ENCODE data around the gene SERPINA3. TPM values are rescaled to one million over a fixed set of nuclear protein-coding genes. Genes with fewer than 3 reads are reported as not detected.

Gene SERPINA3
- total RNA-seq, 3 donors from 2014 or later = 1.9 to 2.6 (median 2.4) TPM

DNA sequence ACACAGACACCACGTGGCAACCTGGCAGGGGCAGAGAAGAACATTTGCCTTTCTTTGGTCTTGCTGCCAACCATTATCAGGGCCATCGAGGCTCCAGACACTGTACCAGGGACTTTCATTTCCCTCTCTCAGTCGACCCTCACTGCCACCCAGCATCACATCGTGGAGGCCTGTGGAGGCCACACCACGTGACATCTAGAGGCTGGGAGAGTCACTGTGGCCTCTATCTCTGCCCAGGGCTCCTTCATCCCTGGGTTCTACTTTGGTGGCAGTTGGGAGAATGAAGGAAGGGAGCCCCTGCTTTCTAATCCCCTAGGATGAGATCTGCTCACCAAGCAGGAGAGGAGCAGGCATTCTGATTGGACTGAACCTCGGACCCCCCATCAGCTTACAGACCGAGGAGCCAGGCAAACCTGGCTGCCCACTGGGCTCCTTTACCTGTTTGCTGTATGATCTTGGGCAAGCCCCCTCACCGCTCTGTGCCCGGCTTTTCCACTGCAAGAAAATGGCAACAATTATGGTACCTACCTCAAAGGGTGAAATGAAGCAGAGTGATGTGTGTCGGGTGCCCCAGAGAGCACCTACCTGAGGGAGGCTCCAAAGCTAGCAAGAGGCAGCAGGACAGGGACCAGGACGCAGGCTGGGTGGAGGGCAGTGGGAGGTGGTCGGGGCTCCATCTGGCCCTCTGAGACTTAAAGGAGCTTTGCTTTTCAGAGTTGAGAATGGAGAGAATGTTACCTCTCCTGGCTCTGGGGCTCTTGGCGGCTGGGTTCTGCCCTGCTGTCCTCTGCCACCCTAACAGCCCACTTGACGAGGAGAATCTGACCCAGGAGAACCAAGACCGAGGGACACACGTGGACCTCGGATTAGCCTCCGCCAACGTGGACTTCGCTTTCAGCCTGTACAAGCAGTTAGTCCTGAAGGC is 1.8 kb downstream of the SERPINA3 start:
- ATAC-seq (no peak), DNase-seq (no peak)
- no peak overlapping the region for H3K4me3 Mint-ChIP-seq
- H3K9me3 Mint-ChIP-seq = peaks cover 24% of the 10 kb centered on the region
- no peaks in the 10 kb centered on the region for H3K4me1 Mint-ChIP-seq (ENCODE audit: low read depth)
- no peaks in the 10 kb centered on the region for H3K36me3 Mint-ChIP-seq (ENCODE audit: insufficient read depth)
- H3K27me3 Mint-ChIP-seq (ENCODE audit: low read depth) = peaks cover 3% of the 10 kb centered on the region

GRCh38 chr14:94614802-94615201 is 2.6 kb downstream of the SERPINA3 start:
- no peaks in the 10 kb centered on the region for H3K4me1 Mint-ChIP-seq (ENCODE audit: low read depth)
- H3K9me3 Mint-ChIP-seq = peaks cover 26% of the 10 kb centered on the region
- H3K4me3 Mint-ChIP-seq = no peak overlapping the region
- DNase-seq (no peak), ATAC-seq (no peak)
- peaks cover 3% of the 10 kb centered on the region for H3K27me3 Mint-ChIP-seq (ENCODE audit: low read depth)
- no peaks in the 10 kb centered on the region for H3K36me3 Mint-ChIP-seq (ENCODE audit: insufficient read depth)

GRCh38 chr14:94615254-94615653 is 3.1 kb downstream of the SERPINA3 start:
- H3K4me1 Mint-ChIP-seq (ENCODE audit: low read depth) = no peaks in the 10 kb centered on the region
- H3K36me3 Mint-ChIP-seq (ENCODE audit: insufficient read depth) = no peaks in the 10 kb centered on the region
- H3K27me3 Mint-ChIP-seq (ENCODE audit: low read depth) = peaks cover 5% of the 10 kb centered on the region
- DNase-seq (no peak), ATAC-seq (no peak)
- H3K9me3 Mint-ChIP-seq = peaks cover 30% of the 10 kb centered on the region
- no peak overlapping the region for H3K4me3 Mint-ChIP-seq

DNA sequence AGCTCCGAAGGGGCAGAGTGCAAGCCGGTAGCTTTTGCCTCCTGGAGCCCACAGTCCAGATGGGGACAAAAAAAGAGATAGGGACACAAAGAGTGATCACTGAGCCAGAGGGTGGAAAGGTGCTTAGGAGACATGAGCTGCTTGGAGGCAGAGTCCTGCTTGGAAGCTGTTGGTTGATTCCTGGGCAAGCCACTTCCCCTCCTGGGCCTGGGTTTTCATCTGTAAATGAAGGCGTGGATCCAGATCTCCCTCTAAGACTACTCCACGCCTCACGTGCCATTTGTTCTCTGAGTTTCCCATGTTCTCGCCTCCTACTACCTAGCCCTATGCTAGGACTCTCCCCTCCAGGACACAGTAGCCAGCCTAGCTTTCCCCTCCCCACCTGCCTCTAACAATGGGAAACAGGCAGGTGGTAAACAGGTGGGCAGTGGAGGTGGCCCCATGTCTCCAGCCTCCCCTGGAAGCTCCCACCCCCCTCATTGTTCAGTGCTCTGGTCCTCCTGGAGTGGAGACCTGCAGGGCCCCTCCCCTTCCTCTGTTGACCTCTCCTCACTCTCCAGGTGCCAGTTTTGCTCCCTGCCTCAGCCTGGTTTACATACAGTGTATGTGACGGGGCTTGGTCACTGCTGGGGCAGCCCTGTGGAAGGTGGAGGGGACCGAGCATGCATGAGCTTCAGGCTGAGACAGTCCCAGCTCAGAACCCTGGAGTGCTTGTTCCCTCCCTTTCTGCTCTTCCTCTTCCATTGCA is 3.8 kb downstream of the SERPINA3 start:
- no peak overlapping the region for H3K4me3 Mint-ChIP-seq
- DNase-seq (no peak), ATAC-seq (no peak)
- H3K4me1 Mint-ChIP-seq (ENCODE audit: low read depth) = no peaks in the 10 kb centered on the region
- H3K9me3 Mint-ChIP-seq = peaks cover 30% of the 10 kb centered on the region
- H3K36me3 Mint-ChIP-seq (ENCODE audit: insufficient read depth) = no peaks in the 10 kb centered on the region
- H3K27me3 Mint-ChIP-seq (ENCODE audit: low read depth) = peaks cover 5% of the 10 kb centered on the region

DNA sequence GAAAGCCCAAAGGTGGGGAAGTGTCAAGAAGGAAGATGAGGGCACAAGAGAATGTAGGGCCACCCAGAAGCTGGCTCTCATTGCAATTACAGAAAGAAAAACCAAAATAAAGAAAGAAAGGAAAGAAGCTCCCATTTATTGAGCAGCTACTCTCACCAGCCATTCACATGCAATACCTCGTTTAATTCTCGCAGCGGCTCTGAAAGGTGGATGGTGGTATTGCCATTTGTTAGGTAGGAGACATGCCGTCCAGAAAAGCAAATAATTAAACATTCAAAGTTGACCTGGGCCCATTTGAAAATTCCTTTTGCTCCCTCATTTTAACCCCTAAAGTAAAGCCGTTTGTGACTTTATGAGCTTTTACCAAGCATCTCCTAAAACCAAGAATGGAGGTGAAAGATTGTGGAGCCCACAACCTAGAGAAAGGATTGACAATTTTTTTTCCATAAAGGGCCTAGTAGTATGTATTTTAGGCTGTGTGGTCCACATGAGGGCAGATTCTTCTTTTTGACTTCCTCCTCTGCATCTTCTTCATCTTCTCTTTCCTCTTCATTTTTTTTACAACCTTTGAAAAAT is 5.3 kb downstream of the SERPINA3 start:
- Mint-ChIP-seq H3K27me3 (ENCODE audit: low read depth) (peaks cover 10% of the 10 kb centered on the region), H3K9me3 (peaks cover 30% of the 10 kb centered on the region), H3K36me3 (ENCODE audit: insufficient read depth) (no peaks in the 10 kb centered on the region), H3K4me1 (ENCODE audit: low read depth) (no peaks in the 10 kb centered on the region), H3K4me3 (no peak overlapping the region)
- ATAC-seq = no peak
- DNase-seq = no peak

DNA sequence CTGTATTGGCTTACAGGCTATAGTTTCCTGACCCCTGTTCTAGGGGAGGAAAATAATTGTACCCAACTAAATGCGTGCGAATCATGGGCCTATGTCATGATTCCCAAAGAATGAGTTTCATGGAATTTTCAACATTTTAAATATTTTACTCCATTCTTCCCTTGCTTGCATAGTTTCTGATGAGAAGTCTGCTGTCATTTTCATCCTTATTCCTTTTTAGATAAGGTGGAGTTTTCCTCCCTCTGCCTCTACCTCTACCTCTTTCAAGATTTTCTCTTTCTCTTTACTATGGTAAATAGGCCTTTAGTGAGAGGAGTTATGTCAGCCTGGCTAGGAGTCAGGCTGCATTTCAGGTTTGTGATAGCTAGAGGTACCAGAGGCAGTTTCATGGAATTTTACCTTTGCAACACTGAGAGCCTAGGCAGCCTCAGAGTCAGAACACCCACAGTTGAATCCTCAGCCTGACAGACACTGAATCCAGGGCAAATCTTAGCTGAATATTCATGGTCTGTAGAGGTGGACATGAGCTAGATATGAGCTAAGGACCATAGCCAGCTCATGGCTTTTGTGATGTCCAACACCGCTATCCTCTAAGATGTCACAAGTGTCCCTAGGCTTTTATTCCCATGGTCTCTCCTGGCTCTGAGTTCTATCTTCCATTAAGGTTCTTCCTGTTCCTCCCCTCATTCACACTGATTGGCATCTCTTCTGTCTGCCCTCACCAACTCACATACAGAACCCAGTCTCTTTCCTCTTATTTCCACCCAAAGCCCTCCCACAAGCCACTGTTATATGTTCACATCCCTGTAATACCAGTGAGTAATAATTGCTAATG is 6.0 kb downstream of the SERPINA3 start:
- no peak for DNase-seq
- no peaks in the 10 kb centered on the region for H3K36me3 Mint-ChIP-seq (ENCODE audit: insufficient read depth)
- peaks cover 30% of the 10 kb centered on the region for H3K9me3 Mint-ChIP-seq
- H3K4me3 Mint-ChIP-seq = no peak overlapping the region
- ATAC-seq = no peak
- no peaks in the 10 kb centered on the region for H3K4me1 Mint-ChIP-seq (ENCODE audit: low read depth)
- peaks cover 11% of the 10 kb centered on the region for H3K27me3 Mint-ChIP-seq (ENCODE audit: low read depth)

- no peak overlapping the region for H3K4me3 Mint-ChIP-seq
- no peak for DNase-seq
- no peaks in the 10 kb centered on the region for H3K4me1 Mint-ChIP-seq (ENCODE audit: low read depth)
- H3K9me3 Mint-ChIP-seq = peaks cover 30% of the 10 kb centered on the region
- ATAC-seq = no peak
- peaks cover 15% of the 10 kb centered on the region for H3K27me3 Mint-ChIP-seq (ENCODE audit: low read depth)
- H3K36me3 Mint-ChIP-seq (ENCODE audit: insufficient read depth) = no peaks in the 10 kb centered on the region
Measured at GRCh38 chr14:94619297-94619696, 7.1 kb downstream of the SERPINA3 start.

- Mint-ChIP-seq H3K36me3 (ENCODE audit: insufficient read depth) (no peaks in the 10 kb centered on the region), H3K4me3 (no peak overlapping the region), H3K9me3 (peaks cover 30% of the 10 kb centered on the region), H3K4me1 (ENCODE audit: low read depth) (no peaks in the 10 kb centered on the region), H3K27me3 (ENCODE audit: low read depth) (peaks cover 11% of the 10 kb centered on the region)
- no peak for ATAC-seq
- DNase-seq = no peak
Measured at GRCh38 chr14:94620597-94620996, 8.4 kb downstream of the SERPINA3 start.

- peaks cover 27% of the 10 kb centered on the region for H3K9me3 Mint-ChIP-seq
- no peak for DNase-seq
- no peak overlapping the region for H3K4me3 Mint-ChIP-seq
- no peaks in the 10 kb centered on the region for H3K36me3 Mint-ChIP-seq (ENCODE audit: insufficient read depth)
- no peaks in the 10 kb centered on the region for H3K4me1 Mint-ChIP-seq (ENCODE audit: low read depth)
- H3K27me3 Mint-ChIP-seq (ENCODE audit: low read depth) = peaks cover 11% of the 10 kb centered on the region
- no peak for ATAC-seq
Measured at GRCh38 chr14:94621358-94622134, 9.4 kb downstream of the SERPINA3 start.

DNA sequence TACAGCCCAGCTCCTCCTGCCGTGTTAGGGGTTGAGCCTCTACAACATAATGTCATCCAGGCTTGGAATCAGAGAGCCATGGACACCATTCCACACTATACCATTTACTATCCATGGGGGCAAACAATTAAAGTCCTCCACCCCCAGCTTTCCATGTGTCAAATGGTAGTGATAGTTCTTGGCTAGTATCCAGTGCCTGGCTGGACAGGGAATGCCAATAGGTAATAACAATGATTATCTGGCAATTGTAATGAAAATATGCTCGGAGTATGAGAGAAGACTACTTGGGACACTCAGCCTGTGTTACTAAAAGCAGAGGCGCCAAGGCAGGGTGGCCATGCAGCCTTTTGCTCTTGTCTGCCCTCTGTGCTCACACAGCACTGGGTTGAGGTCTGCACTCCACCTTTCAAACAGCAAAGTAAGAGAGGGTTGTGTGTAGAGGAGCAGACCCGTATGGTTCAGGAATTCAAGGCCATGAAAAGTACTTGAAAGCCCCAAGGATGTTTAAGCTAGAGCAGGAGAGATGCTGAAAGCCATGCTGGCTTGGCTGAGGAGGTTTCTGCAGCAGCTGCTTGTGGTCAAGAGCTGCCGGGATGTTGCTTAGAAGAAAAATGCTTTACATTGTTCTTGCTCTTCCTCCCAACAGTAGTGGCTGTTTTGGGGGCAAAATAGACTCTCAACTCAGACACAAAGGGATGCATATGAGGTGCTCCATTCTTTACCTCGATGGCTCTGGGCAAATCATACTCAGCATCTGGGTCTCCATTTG is 10.6 kb downstream of the SERPINA3 start:
- no peaks in the 10 kb centered on the region for H3K4me1 Mint-ChIP-seq (ENCODE audit: low read depth)
- H3K9me3 Mint-ChIP-seq = peaks cover 16% of the 10 kb centered on the region
- peaks cover 17% of the 10 kb centered on the region for H3K27me3 Mint-ChIP-seq (ENCODE audit: low read depth)
- DNase-seq (no peak), ATAC-seq (no peak)
- no peak overlapping the region for H3K4me3 Mint-ChIP-seq
- no peaks in the 10 kb centered on the region for H3K36me3 Mint-ChIP-seq (ENCODE audit: insufficient read depth)

DNA sequence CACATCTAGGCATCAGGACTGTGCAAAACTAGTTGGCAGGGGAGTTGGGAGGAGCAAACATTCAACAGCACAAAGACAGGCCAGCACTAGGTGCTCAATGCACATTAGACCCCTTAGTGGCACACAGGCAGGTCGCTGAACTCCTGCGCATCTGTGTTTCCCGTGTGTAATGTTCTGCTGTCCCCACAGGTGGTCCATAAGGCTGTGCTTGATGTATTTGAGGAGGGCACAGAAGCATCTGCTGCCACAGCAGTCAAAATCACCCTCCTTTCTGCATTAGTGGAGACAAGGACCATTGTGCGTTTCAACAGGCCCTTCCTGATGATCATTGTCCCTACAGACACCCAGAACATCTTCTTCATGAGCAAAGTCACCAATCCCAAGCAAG is 11.2 kb downstream of the SERPINA3 start:
- Mint-ChIP-seq H3K4me1 (ENCODE audit: low read depth) (no peaks in the 10 kb centered on the region), H3K27me3 (ENCODE audit: low read depth) (peaks cover 17% of the 10 kb centered on the region), H3K36me3 (ENCODE audit: insufficient read depth) (no peaks in the 10 kb centered on the region), H3K4me3 (no peak overlapping the region), H3K9me3 (peaks cover 11% of the 10 kb centered on the region)
- no peak for ATAC-seq
- DNase-seq = no peak

DNA sequence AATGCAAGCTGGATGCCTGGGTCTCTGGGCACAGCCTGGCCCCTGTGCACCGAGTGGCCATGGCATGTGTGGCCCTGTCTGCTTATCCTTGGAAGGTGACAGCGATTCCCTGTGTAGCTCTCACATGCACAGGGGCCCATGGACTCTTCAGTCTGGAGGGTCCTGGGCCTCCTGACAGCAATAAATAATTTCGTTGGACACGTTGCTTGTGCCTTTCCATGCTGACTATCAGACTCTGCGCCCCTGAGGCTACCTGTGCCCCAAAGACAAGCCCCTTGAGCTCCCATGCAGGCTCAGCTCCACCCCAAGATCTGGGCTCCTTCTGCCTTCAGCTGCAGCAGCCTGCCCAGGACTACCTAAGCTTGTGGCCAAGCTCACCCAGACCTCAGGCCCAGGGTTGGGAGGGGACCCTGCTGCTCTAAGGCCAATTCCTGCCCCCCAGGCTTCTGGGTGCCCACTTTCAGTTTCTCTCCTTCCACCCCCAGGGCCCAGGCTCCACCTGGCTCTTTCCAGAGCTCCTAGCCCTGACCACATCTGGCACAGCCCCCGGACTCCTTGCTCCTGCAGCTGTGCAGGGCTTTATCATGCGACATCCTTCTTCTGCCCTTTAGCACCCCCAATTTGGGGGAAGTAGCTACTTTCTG is 11.8 kb downstream of the SERPINA3 start:
- H3K4me1 Mint-ChIP-seq (ENCODE audit: low read depth) = no peaks in the 10 kb centered on the region
- H3K9me3 Mint-ChIP-seq = peaks cover 6% of the 10 kb centered on the region
- H3K27me3 Mint-ChIP-seq (ENCODE audit: low read depth) = peaks cover 17% of the 10 kb centered on the region
- no peak for ATAC-seq
- no peak for DNase-seq
- H3K4me3 Mint-ChIP-seq = no peak overlapping the region
- H3K36me3 Mint-ChIP-seq (ENCODE audit: insufficient read depth) = no peaks in the 10 kb centered on the region
